Parathyroid adenoma (tissue), 2 donors: ENCODE measurements around the gene PJA1.

Experiments
- H2AFZ ChIP-seq: fragments of 300-600 bp; sonication (generic); one replicate; pipeline ENCODE4 v1.7.0; 2017; ENCODE audit warnings: antibody characterized with exemption, mild to moderate bottlenecking
- H3K27ac ChIP-seq: fragments of 300-600 bp; sonication (generic); one replicate; pipeline ENCODE4 v1.7.0; 2017
- H3K27me3 ChIP-seq: fragments of 300-600 bp; sonication (generic); one replicate; pipeline ENCODE4 v1.7.0; 2017; ENCODE audit warnings: low read length; ENCODE audit not compliant: control insufficient read depth, insufficient read depth
- H3K36me3 ChIP-seq: fragments of 300-600 bp; sonication (generic); one replicate; pipeline ENCODE4 v1.7.0; 2017; ENCODE audit warnings: low read length; ENCODE audit not compliant: control insufficient read depth, insufficient read depth
- H3K4me1 ChIP-seq: fragments of 300-600 bp; sonication (generic); one replicate; pipeline ENCODE4 v1.7.0; 2017; ENCODE audit warnings: control low read depth
- H3K4me2 ChIP-seq: fragments of 300-600 bp; sonication (generic); one replicate; pipeline ENCODE4 v1.7.0; 2017; ENCODE audit warnings: low read length
- H3K4me3 ChIP-seq: fragments of 300-600 bp; sonication (generic); one replicate; pipeline ENCODE4 v1.7.0; 2017; ENCODE audit warnings: low read depth, low read length
- H3K79me2 ChIP-seq: fragments of 300-600 bp; sonication (generic); one replicate; pipeline ENCODE4 v1.7.0; 2017; ENCODE audit warnings: control low read depth
- H3K9ac ChIP-seq: fragments of 300-600 bp; sonication (generic); one replicate; pipeline ENCODE4 v1.7.0; 2017; ENCODE audit warnings: mild to moderate bottlenecking
- H3K9me3 ChIP-seq: fragments of 300-600 bp; sonication (generic); one replicate; pipeline ENCODE4 v1.7.0; 2017; ENCODE audit warnings: low read length; ENCODE audit not compliant: control insufficient read depth
- CTCF ChIP-seq: fragments of 300-600 bp; sonication (generic); IDR thresholded peaks from one replicate; pipeline ENCODE4 v1.7.0; 2017; ENCODE audit warnings: antibody characterized with exemption, mild to moderate bottlenecking
- donor health status: primary hyperparathyroidism.

The PJA1 gene

GRCh38 chrX:69176053-69176452, 10.8 kb upstream of the PJA1 start:
- no peak for TF ChIP-seq CTCF
- no peaks in the 10 kb centered on the region for H3K36me3 ChIP-seq
- H3K4me1 ChIP-seq, result peaks cover 2% of the 10 kb centered on the region

GRCh38 chrX:69173906-69174305, 8.7 kb upstream of the PJA1 start:
- no peak overlapping the region for H3K4me3 ChIP-seq
- H3K27me3 ChIP-seq, result no peaks in the 10 kb centered on the region
- H3K9ac ChIP-seq, result no peak overlapping the region
- no peak overlapping the region for H3K4me2 ChIP-seq
- H3K9me3 ChIP-seq, result no peaks in the 10 kb centered on the region
- H2AFZ ChIP-seq, result no peak overlapping the region
- H3K79me2 ChIP-seq, result no peaks in the 10 kb centered on the region
- H3K27ac ChIP-seq, result no peak overlapping the region
- peaks cover 2% of the 10 kb centered on the region for H3K4me1 ChIP-seq
- no peak for TF ChIP-seq CTCF
- no peaks in the 10 kb centered on the region for H3K36me3 ChIP-seq

More at GRCh38 chrX:69176053-69176452, 10.8 kb upstream of the PJA1 start:
- no peaks in the 10 kb centered on the region for H3K79me2 ChIP-seq
- H3K27me3 ChIP-seq, result no peaks in the 10 kb centered on the region
- H3K9ac ChIP-seq, result no peak overlapping the region
- H2AFZ ChIP-seq, result no peak overlapping the region
- no peak overlapping the region for H3K4me3 ChIP-seq
- no peak overlapping the region for H3K27ac ChIP-seq
- H3K9me3 ChIP-seq, result no peaks in the 10 kb centered on the region
- no peak overlapping the region for H3K4me2 ChIP-seq

DNA sequence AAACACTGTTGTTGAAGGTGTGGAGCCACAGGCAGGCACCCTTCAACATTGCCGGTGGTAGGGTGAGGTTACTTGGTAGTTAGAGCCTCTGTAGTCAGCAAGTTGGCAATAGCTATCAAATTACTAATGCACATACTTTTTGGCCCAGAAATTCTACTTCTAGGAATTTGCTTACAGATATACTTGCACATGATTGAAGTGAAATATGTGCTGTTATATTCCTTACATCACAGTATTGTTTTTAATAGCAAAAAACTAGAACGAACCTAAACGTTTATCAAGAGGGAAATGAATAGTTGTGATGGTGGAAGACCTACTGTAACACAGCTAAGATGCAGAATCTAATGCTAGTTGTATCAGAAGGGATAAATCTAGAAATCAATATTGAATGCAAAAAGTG, 7.7 kb upstream of the PJA1 start:
- no peak overlapping the region for H3K27ac ChIP-seq
- H3K4me1 ChIP-seq, result peaks cover 2% of the 10 kb centered on the region
- H2AFZ ChIP-seq, result no peak overlapping the region
- no peak overlapping the region for H3K4me2 ChIP-seq
- no peaks in the 10 kb centered on the region for H3K36me3 ChIP-seq
- no peak overlapping the region for H3K4me3 ChIP-seq
- TF ChIP-seq CTCF, result no peak
- no peak overlapping the region for H3K9ac ChIP-seq
- no peaks in the 10 kb centered on the region for H3K27me3 ChIP-seq
- no peaks in the 10 kb centered on the region for H3K79me2 ChIP-seq
- H3K9me3 ChIP-seq, result no peaks in the 10 kb centered on the region

DNA sequence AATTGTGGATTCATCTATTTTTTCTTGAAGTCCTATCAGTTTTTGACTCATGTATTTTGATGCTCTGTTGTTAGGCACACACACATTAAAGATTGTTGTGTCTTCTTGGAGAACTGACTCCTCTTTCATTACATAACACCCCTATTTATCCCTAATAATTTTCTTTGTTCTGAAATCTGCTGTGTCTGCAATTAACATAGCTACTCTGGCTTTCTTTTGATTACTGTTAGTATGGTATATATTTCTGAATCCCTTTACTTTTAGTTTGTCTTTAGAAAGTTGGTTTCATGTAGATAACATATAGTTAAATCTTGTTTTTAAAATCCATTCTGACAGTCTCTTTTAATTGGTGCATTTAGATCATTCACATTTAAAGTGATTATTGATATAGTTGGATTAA, 5.1 kb upstream of the PJA1 start:
- H3K36me3 ChIP-seq, result no peaks in the 10 kb centered on the region
- no peak overlapping the region for H2AFZ ChIP-seq
- H3K4me1 ChIP-seq, result peaks cover 5% of the 10 kb centered on the region
- H3K4me3 ChIP-seq, result no peak overlapping the region
- H3K79me2 ChIP-seq, result peaks cover 3% of the 10 kb centered on the region
- H3K4me2 ChIP-seq, result no peak overlapping the region
- no peak overlapping the region for H3K9ac ChIP-seq
- no peak overlapping the region for H3K27ac ChIP-seq
- no peak for TF ChIP-seq CTCF
- H3K9me3 ChIP-seq, result no peaks in the 10 kb centered on the region
- no peaks in the 10 kb centered on the region for H3K27me3 ChIP-seq

GRCh38 chrX:69163936-69164741, 1.1 kb downstream of the PJA1 start:
- Histone ChIP-seq H3K27ac (peak overlapping the region; percentile 81), H3K4me3 (peak overlapping the region; percentile 58), H3K4me1 (peaks cover 3% of the 10 kb centered on the region), H3K4me2 (peak overlapping the region; percentile 62), H3K36me3 (no peaks in the 10 kb centered on the region), H2AFZ (no peak overlapping the region), H3K9me3 (no peaks in the 10 kb centered on the region), H3K79me2 (peaks cover 3% of the 10 kb centered on the region), H3K9ac (no peak overlapping the region), H3K27me3 (no peaks in the 10 kb centered on the region)
- no peak for TF ChIP-seq CTCF
